Tibial artery (tissue), 4 donors: Measurements from ENCODE around the gene SIX3.
A peak's percentile ranks its signal among the peaks of the same experiment; 100 is the strongest.

Experiments used
- DNase-seq, 2 donors: peaks; one replicate each; pipeline ENCODE4 v3.0.0-alpha.2; 2019
- H3K27ac ChIP-seq, 2 donors: fragments of 200-600 bp; sonication (generic) in 1 of 2; 1 replicate in 1 of 2; 2 replicates in 1 of 2; pipeline ENCODE4 v1.5.1; 2018 to 2019; ENCODE audit warnings: mild to moderate bottlenecking in 1 of 2
- H3K27me3 ChIP-seq, 2 donors: fragments of 200-600 bp; sonication (generic) in 1 of 2; one replicate each; pipeline versions ENCODE4 v1.5.1 to v1.6.0; 2016 to 2019
- H3K36me3 ChIP-seq, 3 donors: fragments of 200-600 bp; sonication (generic) in 2 of 3; one replicate each; pipeline ENCODE4 v1.5.1; 2016 to 2019; ENCODE audit warnings: mild to moderate bottlenecking in 2 of 3
- H3K4me1 ChIP-seq, 4 donors: fragments of 200-600 bp; sonication (generic) in 2 of 4; 1 replicate in 3 of 4; 2 replicates in 1 of 4; pipeline ENCODE4 v1.5.1; 2016 to 2019
- H3K4me3 ChIP-seq, 2 donors: fragments of 200-600 bp; sonication (generic) in 1 of 2; 1 replicate in 1 of 2; 2 replicates in 1 of 2; pipeline ENCODE4 v1.5.1; 2018 to 2019; ENCODE audit warnings: mild to moderate bottlenecking in 2 of 2
- H3K9me3 ChIP-seq, 3 donors: fragments of 200-600 bp; sonication (generic) in 1 of 3; one replicate each; pipeline ENCODE4 v1.5.1; 2016 to 2019
- intact Hi-C: fragments of 100-400 bp; cut with DNase I; formaldehyde crosslinking; loops from one replicate; pipeline ENCODE4 v1.15.0; 2023; ENCODE audit warnings: low total_unique reads
- TF ChIP-seq, protein P1 (sequence below), 2 experiments: fragments of 200-600 bp in 1 of 2; fragments of 450-650 bp in 1 of 2; IDR thresholded peaks; one replicate each; pipeline ENCODE4 v1.5.1; 2017 to 2019; ENCODE audit warnings: antibody characterized with exemption in 2 of 2, mild to moderate bottlenecking in 1 of 2, moderate library complexity in 1 of 2

The SIX3 gene

DNA sequence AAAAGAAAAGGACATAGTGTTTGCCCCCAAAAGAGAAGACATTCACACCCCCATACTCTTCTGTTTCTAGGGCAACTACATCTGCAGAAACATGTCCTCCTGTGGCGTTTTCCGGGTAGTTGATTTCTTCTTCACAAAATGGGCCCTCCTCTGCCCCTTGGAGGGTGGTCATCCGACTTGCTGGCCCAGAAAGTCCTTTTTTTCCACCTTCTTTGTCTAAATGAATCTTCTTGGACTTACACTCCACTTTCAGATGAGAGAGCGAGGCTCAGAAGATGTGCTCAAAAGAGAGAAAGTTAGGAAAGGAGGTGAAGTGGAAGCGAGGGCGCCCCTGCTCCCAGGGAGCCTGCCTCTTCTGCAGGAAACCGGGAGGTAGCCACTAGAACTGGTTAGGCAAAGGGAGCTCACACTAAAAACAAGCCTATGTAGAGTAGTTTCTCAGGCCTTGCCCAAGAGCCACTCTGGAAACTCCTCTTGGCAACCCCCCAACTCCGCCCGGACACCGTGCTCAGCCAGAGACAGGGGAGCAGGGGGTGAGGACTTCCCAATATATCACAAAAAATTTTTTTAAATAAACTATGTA, 10.2 kb upstream of the SIX3 start:
- Histone ChIP-seq H3K9me3 (no peaks in the 10 kb centered on the region), H3K4me3 (no peak overlapping the region), H3K27me3 (peaks cover 5 to 94% of the 10 kb centered on the region in 2 donors), H3K27ac (no peak overlapping the region), H3K4me1 (peaks cover 0 to 48% (median 41%) of the 10 kb centered on the region in 4 donors), H3K36me3 (no peaks in the 10 kb centered on the region)
- intact Hi-C loops = no loop called here
- DNase-seq = no peak
- TF ChIP-seq, protein P1, sequence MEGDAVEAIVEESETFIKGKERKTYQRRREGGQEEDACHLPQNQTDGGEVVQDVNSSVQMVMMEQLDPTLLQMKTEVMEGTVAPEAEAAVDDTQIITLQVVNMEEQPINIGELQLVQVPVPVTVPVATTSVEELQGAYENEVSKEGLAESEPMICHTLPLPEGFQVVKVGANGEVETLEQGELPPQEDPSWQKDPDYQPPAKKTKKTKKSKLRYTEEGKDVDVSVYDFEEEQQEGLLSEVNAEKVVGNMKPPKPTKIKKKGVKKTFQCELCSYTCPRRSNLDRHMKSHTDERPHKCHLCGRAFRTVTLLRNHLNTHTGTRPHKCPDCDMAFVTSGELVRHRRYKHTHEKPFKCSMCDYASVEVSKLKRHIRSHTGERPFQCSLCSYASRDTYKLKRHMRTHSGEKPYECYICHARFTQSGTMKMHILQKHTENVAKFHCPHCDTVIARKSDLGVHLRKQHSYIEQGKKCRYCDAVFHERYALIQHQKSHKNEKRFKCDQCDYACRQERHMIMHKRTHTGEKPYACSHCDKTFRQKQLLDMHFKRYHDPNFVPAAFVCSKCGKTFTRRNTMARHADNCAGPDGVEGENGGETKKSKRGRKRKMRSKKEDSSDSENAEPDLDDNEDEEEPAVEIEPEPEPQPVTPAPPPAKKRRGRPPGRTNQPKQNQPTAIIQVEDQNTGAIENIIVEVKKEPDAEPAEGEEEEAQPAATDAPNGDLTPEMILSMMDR (IDR thresholded peaks at IDR 0.05) = no peak

DNA sequence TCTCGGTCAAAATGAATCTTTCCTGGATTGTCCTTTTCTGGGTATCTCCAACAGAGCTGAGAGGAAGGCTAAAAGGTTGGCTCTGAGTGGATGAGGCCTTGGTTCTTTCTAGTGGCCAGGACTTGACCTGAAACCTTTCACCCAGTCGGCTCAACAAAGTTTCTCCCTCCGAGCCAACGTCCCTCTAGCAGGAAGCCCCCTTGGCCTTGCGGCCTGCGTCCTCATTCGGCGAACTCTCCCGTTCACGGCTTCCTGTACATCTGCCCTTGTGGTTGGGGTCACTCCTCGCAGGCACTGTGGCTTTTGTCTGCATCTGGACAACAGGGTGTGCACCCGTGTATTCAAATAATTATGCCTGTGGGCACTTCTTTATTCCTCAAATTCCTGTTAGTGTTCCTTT, 9.4 kb upstream of the SIX3 start:
- H3K4me1 ChIP-seq = peaks cover 0 to 48% (median 41%) of the 10 kb centered on the region in 4 donors
- intact Hi-C loops = no loop called here

DNA sequence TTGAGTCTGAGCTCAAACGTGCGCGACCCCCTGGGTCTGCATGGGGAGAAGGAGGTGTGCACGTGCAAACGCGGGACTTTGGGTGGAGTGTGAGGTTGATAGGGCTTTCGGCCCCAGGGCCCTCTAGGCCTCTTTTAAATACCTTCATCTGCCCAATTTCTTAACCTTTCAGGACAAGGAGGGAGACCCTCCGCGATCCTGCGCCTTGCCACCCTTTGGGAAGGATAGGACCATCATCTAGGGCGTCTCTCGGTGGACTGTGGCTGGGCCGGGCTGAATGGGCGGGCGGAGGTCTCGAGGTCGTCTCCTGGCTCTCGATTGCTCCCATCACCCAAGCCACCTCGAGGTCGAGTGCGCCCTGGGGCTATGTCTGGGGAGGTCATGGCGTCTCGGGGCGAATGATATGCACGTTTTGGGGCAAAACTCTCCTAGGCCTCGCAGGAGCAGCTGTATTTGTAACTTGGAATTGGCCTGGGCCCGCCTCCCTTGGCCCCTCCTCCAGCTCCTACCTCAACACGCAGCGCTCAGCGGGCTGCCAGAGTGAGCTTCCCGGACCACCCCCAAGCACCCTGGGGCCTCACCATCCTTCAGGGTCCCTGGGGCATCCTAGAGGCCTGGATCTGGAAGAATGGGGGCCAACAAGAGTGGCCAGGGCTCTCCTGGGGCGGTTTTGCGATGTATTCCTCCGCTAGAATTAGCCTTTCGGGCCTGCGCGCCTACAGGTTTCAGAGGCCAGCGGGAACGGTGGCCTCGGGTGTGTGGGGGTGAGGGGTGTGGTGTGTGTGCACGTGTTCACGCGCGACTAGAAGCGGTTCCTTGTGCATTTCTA, 8.7 kb upstream of the SIX3 start:
- H3K4me3 ChIP-seq = no peak overlapping the region
- H3K36me3 ChIP-seq = no peaks in the 10 kb centered on the region
- H3K27ac ChIP-seq = no peak overlapping the region
- H3K4me1 ChIP-seq = peaks cover 0 to 54% (median 46%) of the 10 kb centered on the region in 4 donors
- H3K9me3 ChIP-seq = no peaks in the 10 kb centered on the region
- peaks cover 4 to 96% of the 10 kb centered on the region in 2 donors for H3K27me3 ChIP-seq
- DNase-seq = peak in 1 of 2 donors; percentile 49
- intact Hi-C loops = no loop called here
- TF ChIP-seq, protein P1 (IDR thresholded peaks at IDR 0.05) = no peak

More for the DNA sequence above, 9.4 kb upstream of the SIX3 start:
- H3K36me3 ChIP-seq = no peaks in the 10 kb centered on the region
- TF ChIP-seq, protein P1 (IDR thresholded peaks at IDR 0.05) = no peak
- peak in 1 of 2 donors; percentile 59 for DNase-seq
- H3K27me3 ChIP-seq = peaks cover 5 to 94% of the 10 kb centered on the region in 2 donors
- H3K9me3 ChIP-seq = no peaks in the 10 kb centered on the region
- H3K27ac ChIP-seq = no peak overlapping the region
- H3K4me3 ChIP-seq = no peak overlapping the region

DNA sequence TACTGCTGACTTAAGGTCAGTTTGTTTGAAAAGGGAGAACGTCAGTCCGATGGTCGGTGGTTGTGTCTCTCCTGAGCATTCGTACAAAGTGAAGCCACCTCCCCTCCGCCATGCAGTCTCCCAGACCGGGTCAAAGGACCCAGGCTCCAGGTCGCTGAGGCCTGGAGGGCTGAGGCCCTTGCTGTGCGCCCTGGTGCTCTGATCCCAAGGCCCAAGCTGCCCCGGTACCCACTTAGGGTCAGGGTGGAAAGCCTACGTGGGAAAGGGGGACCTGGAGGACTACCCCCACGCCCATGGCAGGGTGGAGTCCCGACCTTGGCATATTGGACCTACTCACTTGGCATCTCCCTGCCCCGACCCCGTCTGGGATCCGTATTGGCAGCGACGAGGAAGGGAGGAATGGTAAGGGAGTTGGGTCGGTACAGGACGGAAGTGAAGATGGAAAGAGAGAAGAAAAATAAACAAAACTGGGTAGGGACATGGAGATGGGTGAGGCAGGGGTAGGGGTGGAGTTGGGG, 8.0 kb upstream of the SIX3 start:
- peaks cover 0 to 54% (median 45%) of the 10 kb centered on the region in 4 donors for H3K4me1 ChIP-seq
- peaks cover 0 to 96% of the 10 kb centered on the region in 2 donors for H3K27me3 ChIP-seq
- H3K9me3 ChIP-seq = no peaks in the 10 kb centered on the region
- peak in 1 of 2 donors; percentile 58 for DNase-seq
- TF ChIP-seq, protein P1 (IDR thresholded peaks at IDR 0.05) = no peak
- no peaks in the 10 kb centered on the region for H3K36me3 ChIP-seq
- H3K4me3 ChIP-seq = no peak overlapping the region
- H3K27ac ChIP-seq = no peak overlapping the region
- intact Hi-C loops = no loop called here

DNA sequence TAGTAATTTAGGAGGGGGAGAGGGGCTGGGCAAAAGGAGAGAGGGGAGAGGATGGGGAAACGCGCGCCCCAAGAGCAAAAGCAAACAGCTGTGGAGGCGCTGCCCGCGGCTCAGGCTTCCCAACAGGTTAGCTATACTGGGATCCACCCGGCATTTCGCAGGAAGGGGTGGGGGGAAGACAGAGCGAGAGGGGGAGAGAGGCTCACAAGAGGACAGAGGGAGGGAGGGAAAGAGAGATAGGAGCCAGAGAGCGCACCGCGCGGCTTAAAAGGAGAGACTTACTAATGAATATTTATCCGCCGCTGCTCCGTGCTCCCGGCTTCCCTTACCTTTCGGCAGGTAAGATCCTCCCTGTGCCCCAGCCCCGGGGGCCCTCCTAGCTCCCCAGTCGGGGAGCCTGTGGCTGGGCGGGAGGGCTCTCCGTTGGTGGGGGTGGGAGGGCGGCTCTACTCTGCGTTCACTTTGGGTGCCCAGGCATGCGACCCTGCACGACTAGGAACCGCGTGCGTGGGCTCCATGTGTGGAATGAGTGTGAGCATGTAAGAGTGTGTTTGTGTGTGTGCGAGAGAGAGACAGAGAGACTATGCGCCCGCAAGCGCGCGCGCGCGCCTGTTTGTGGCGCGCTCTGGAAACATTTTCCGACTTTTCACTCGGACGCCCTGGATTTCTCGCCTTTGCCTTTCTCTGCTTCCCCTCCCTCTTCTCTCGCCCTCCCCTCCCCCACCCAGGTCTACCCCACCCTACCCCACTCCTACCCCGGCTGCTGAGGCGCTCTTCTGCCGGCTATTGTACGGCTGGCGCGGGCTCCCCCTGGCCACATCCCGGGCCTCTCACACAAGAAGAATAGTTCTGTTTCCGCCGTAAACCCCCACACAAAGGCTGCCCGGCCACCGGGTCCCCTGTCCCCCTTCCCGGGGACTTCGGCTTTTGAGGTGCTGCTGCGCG, 7.2 kb upstream of the SIX3 start:
- DNase-seq = peak in 1 of 2 donors; percentile 47
- Histone ChIP-seq H3K27me3 (peaks cover 0 to 96% of the 10 kb centered on the region in 2 donors), H3K4me1 (peaks cover 0 to 54% (median 45%) of the 10 kb centered on the region in 4 donors), H3K9me3 (no peaks in the 10 kb centered on the region), H3K4me3 (peak overlapping the region in 1 of 2 donors; percentile 32), H3K27ac (no peak overlapping the region), H3K36me3 (no peaks in the 10 kb centered on the region)
- TF ChIP-seq, protein P1 (IDR thresholded peaks at IDR 0.05) = no peak
- intact Hi-C loops = no loop called here
